Peyer's patch (tissue), 4 donors: ENCODE data around the gene TMEM234.

Source experiments
- POLR2A ChIP-seq, 2 donors: fragments of 450-650 bp; IDR thresholded peaks; one replicate each; pipeline ENCODE4 v1.5.1; 2017; ENCODE audit warnings: antibody characterized with exemption in 2 of 2, mild to moderate bottlenecking in 2 of 2, moderate library complexity in 2 of 2
- TF ChIP-seq, protein P1 (sequence below), 6 experiments: fragments of 450-650 bp in 4 of 6; fragments of 200-600 bp in 2 of 6; sonication (generic) in 1 of 6; IDR thresholded peaks; one replicate each; pipeline ENCODE4 v1.5.1; 2017 to 2019; ENCODE audit warnings: antibody characterized with exemption in 6 of 6, mild to moderate bottlenecking in 3 of 6, moderate library complexity in 1 of 6

DNA sequence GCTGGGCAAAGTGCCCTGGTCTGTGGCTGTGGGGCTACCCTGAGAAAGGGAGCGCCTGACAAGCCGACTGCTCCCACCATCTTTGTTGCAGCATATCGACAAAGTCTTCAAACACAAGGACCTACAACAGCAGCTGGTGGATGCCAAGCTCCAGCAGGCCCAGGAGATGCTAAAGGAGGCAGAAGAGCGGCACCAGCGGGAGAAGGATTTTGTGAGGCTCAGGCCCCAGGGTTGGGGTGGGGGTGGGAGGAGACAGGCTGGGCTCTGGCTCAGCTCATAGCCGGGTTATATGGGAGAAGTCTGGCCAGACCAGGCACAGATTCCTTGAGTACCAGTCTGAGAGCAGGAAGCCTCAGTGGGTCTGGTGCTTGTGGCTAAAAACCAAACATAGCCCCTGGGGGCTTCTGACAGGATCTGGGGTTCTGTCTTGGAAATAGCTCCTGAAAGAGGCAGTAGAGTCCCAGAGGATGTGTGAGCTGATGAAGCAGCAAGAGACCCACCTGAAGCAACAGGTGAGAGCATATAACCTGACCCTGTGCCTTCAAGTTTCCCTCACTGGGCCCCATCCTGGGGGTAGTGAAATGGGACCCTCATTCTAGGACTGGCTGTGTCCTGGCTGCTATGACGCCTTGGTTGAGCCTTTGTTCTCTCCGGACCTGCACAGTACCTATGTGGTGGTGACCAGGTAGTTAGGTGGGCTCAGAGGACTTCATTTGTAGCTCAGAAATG lies 29.8 kb downstream of the TMEM234 start:
- TF ChIP-seq, protein P1, sequence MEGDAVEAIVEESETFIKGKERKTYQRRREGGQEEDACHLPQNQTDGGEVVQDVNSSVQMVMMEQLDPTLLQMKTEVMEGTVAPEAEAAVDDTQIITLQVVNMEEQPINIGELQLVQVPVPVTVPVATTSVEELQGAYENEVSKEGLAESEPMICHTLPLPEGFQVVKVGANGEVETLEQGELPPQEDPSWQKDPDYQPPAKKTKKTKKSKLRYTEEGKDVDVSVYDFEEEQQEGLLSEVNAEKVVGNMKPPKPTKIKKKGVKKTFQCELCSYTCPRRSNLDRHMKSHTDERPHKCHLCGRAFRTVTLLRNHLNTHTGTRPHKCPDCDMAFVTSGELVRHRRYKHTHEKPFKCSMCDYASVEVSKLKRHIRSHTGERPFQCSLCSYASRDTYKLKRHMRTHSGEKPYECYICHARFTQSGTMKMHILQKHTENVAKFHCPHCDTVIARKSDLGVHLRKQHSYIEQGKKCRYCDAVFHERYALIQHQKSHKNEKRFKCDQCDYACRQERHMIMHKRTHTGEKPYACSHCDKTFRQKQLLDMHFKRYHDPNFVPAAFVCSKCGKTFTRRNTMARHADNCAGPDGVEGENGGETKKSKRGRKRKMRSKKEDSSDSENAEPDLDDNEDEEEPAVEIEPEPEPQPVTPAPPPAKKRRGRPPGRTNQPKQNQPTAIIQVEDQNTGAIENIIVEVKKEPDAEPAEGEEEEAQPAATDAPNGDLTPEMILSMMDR (IDR thresholded peaks at IDR 0.05) = no peak
- TF ChIP-seq POLR2A (IDR thresholded peaks at IDR 0.05) = no peak
